BLaER1 (cell line): ENCODE results near the gene FGGY.

Experiments
- H3K27ac ChIP-seq: shearing (Covaris generic); formaldehyde crosslinking; 2 replicates; pipeline ENCODE4 v1.8.1; 2022
- H3K27me3 ChIP-seq: shearing (Covaris generic); formaldehyde crosslinking; 2 replicates; pipeline ENCODE4 v1.8.1; 2022
- H3K36me3 ChIP-seq: shearing (Covaris generic); formaldehyde crosslinking; 2 replicates; pipeline ENCODE4 v1.8.1; 2022
- H3K4me1 ChIP-seq: shearing (Covaris generic); formaldehyde crosslinking; 2 replicates; pipeline ENCODE4 v1.8.1; 2022
- H3K4me2 ChIP-seq: shearing (Covaris generic); formaldehyde crosslinking; 2 replicates; pipeline ENCODE4 v1.8.1; 2022
- H3K4me3 ChIP-seq: shearing (Covaris generic); formaldehyde crosslinking; 2 replicates; pipeline ENCODE4 v1.8.1; 2022
- H3K9ac ChIP-seq: shearing (Covaris generic); formaldehyde crosslinking; 2 replicates; pipeline ENCODE4 v1.8.1; 2022
- H3K9me3 ChIP-seq: shearing (Covaris generic); formaldehyde crosslinking; 2 replicates; pipeline ENCODE4 v1.8.1; 2022
- H4K20me1 ChIP-seq: shearing (Covaris generic); formaldehyde crosslinking; 2 replicates; pipeline ENCODE4 v1.8.1; 2022
- Cebpa-rat ChIP-seq: shearing (Covaris generic); IDR thresholded peaks from 2 replicates; pipeline ENCODE4 v1.8.1; 2022

The FGGY gene

GRCh38 chr1:59752556-59753414, 455.9 kb downstream of the FGGY start:
- Histone ChIP-seq H3K9me3 (no peaks in the 10 kb centered on the region), H3K4me1 (no peaks in the 10 kb centered on the region), H3K27me3 (no peaks in the 10 kb centered on the region), H3K9ac (no peak overlapping the region), H3K4me2 (no peak overlapping the region), H4K20me1 (no peaks in the 10 kb centered on the region), H3K27ac (no peak overlapping the region), H3K4me3 (no peak overlapping the region), H3K36me3 (no peaks in the 10 kb centered on the region)
- no peak for TF ChIP-seq Cebpa-rat

- Histone ChIP-seq H3K4me1 (no peaks in the 10 kb centered on the region), H3K36me3 (no peaks in the 10 kb centered on the region), H3K9me3 (no peaks in the 10 kb centered on the region), H3K27ac (no peak overlapping the region), H3K9ac (no peak overlapping the region), H4K20me1 (no peaks in the 10 kb centered on the region), H3K27me3 (no peaks in the 10 kb centered on the region), H3K4me2 (no peak overlapping the region), H3K4me3 (no peak overlapping the region)
- no peak for TF ChIP-seq Cebpa-rat
Observed at GRCh38 chr1:59755069-59755685, 458.3 kb downstream of the FGGY start.

- Histone ChIP-seq H3K36me3 (no peaks in the 10 kb centered on the region), H3K4me3 (no peak overlapping the region), H3K9me3 (no peaks in the 10 kb centered on the region), H3K4me1 (no peaks in the 10 kb centered on the region), H4K20me1 (no peaks in the 10 kb centered on the region), H3K27ac (no peak overlapping the region), H3K27me3 (no peaks in the 10 kb centered on the region), H3K9ac (no peak overlapping the region), H3K4me2 (no peak overlapping the region)
- no peak for TF ChIP-seq Cebpa-rat
Observed at GRCh38 chr1:59757197-59757747, 460.4 kb downstream of the FGGY start.

- H3K27me3 ChIP-seq = no peaks in the 10 kb centered on the region
- TF ChIP-seq Cebpa-rat = no peak
- H3K27ac ChIP-seq = no peak overlapping the region
- no peaks in the 10 kb centered on the region for H3K9me3 ChIP-seq
- no peak overlapping the region for H3K4me3 ChIP-seq
- no peaks in the 10 kb centered on the region for H3K36me3 ChIP-seq
- H3K9ac ChIP-seq = no peak overlapping the region; the same call in 1 of the 2 replicates
- peak overlapping the region; percentile 69 for H3K4me2 ChIP-seq
- no peaks in the 10 kb centered on the region for H4K20me1 ChIP-seq
- no peaks in the 10 kb centered on the region for H3K4me1 ChIP-seq
Observed at GRCh38 chr1:59759156-59759925, 462.4 kb downstream of the FGGY start.

GRCh38 chr1:59761443-59761842, 464.5 kb downstream of the FGGY start:
- H3K9ac ChIP-seq = no peak overlapping the region
- no peaks in the 10 kb centered on the region for H3K4me1 ChIP-seq
- no peak overlapping the region for H3K4me2 ChIP-seq
- TF ChIP-seq Cebpa-rat = no peak
- no peak overlapping the region for H3K4me3 ChIP-seq
- no peaks in the 10 kb centered on the region for H4K20me1 ChIP-seq
- H3K9me3 ChIP-seq = no peaks in the 10 kb centered on the region
- no peaks in the 10 kb centered on the region for H3K27me3 ChIP-seq
- H3K27ac ChIP-seq = no peak overlapping the region
- no peaks in the 10 kb centered on the region for H3K36me3 ChIP-seq

GRCh38 chr1:59763418-59763817, 466.5 kb downstream of the FGGY start:
- H3K9ac ChIP-seq = no peak overlapping the region
- H3K4me3 ChIP-seq = no peak overlapping the region
- TF ChIP-seq Cebpa-rat = no peak
- H4K20me1 ChIP-seq = no peaks in the 10 kb centered on the region
- no peak overlapping the region for H3K27ac ChIP-seq
- no peaks in the 10 kb centered on the region for H3K9me3 ChIP-seq
- H3K4me2 ChIP-seq = no peak overlapping the region
- peaks cover under 1% of the 10 kb centered on the region; the same call in 1 of the 2 replicates for H3K4me1 ChIP-seq
- H3K36me3 ChIP-seq = no peaks in the 10 kb centered on the region
- no peaks in the 10 kb centered on the region for H3K27me3 ChIP-seq

- Histone ChIP-seq H3K4me2 (no peak overlapping the region), H3K27me3 (no peaks in the 10 kb centered on the region), H3K9ac (no peak overlapping the region), H3K9me3 (no peaks in the 10 kb centered on the region), H3K36me3 (no peaks in the 10 kb centered on the region), H3K4me1 (peaks cover 18% of the 10 kb centered on the region), H3K4me3 (no peak overlapping the region), H4K20me1 (no peaks in the 10 kb centered on the region), H3K27ac (no peak overlapping the region)
- TF ChIP-seq Cebpa-rat = no peak
Observed at GRCh38 chr1:59765011-59765730, 468.3 kb downstream of the FGGY start.

GRCh38 chr1:59766227-59766855, 469.4 kb downstream of the FGGY start:
- Histone ChIP-seq H3K4me2 (no peak overlapping the region), H3K4me1 (peaks cover 20% of the 10 kb centered on the region), H3K4me3 (no peak overlapping the region), H3K27ac (no peak overlapping the region), H3K27me3 (no peaks in the 10 kb centered on the region), H3K9me3 (no peaks in the 10 kb centered on the region), H3K9ac (no peak overlapping the region), H3K36me3 (no peaks in the 10 kb centered on the region), H4K20me1 (no peaks in the 10 kb centered on the region)
- TF ChIP-seq Cebpa-rat = no peak

GRCh38 chr1:59767119-59767518, 470.2 kb downstream of the FGGY start:
- H3K4me1 ChIP-seq = peaks cover 20% of the 10 kb centered on the region
- no peak overlapping the region for H3K27ac ChIP-seq
- no peak overlapping the region for H3K4me3 ChIP-seq
- no peaks in the 10 kb centered on the region for H3K27me3 ChIP-seq
- H3K36me3 ChIP-seq = no peaks in the 10 kb centered on the region
- TF ChIP-seq Cebpa-rat = no peak
- no peak overlapping the region for H3K9ac ChIP-seq
- no peaks in the 10 kb centered on the region for H4K20me1 ChIP-seq
- no peaks in the 10 kb centered on the region for H3K9me3 ChIP-seq
- H3K4me2 ChIP-seq = no peak overlapping the region
